Hepatocyte (in vitro differentiated cells): ENCODE measurements around the gene NAIF1. TPM values are rescaled to one million over a fixed set of nuclear protein-coding genes. Genes with fewer than 3 reads are reported as not detected.

Experiments used
- DNase-seq: peaks from one replicate; pipeline ENCODE4 v3.0.0-alpha.2; 2016; ENCODE audit warnings: low spot score
- H2AFZ ChIP-seq: fragments of 200-600 bp; sonication (generic); 2 replicates; pipeline ENCODE4 v1.6.0; 2016; ENCODE audit warnings: antibody characterized with exemption, mild to moderate bottlenecking
- H3K27ac ChIP-seq: fragments of 200-600 bp; sonication (generic); 2 replicates; pipeline ENCODE4 v1.5.1; 2016; ENCODE audit warnings: mild to moderate bottlenecking
- H3K27me3 ChIP-seq: fragments of 200-600 bp; sonication (generic); 2 replicates; pipeline ENCODE4 v1.6.1; 2016
- H3K36me3 ChIP-seq: fragments of 200-600 bp; sonication (generic); replicated peaks from 2 replicates; pipeline ENCODE4 v1.5.1; 2016; ENCODE audit warnings: low read depth; ENCODE audit not compliant: insufficient read depth
- H3K4me1 ChIP-seq: fragments of 200-600 bp; sonication (generic); 2 replicates; pipeline ENCODE4 v1.5.1; 2016; ENCODE audit warnings: mild to moderate bottlenecking, moderate library complexity; ENCODE audit not compliant: insufficient read depth
- H3K4me2 ChIP-seq: fragments of 200-600 bp; sonication (generic); 2 replicates; pipeline ENCODE4 v1.6.0; 2016
- H3K4me3 ChIP-seq: fragments of 200-600 bp; sonication (generic); 2 replicates; pipeline ENCODE4 v1.5.1; 2016; ENCODE audit warnings: mild to moderate bottlenecking
- H3K79me2 ChIP-seq: fragments of 200-600 bp; sonication (generic); 2 replicates; pipeline ENCODE4 v1.6.0; 2017; ENCODE audit warnings: mild to moderate bottlenecking
- H3K9me2 ChIP-seq: fragments of 200-600 bp; sonication (generic); replicated peaks from 2 replicates; pipeline ENCODE4 v1.6.0; 2017; ENCODE audit warnings: mild to moderate bottlenecking; ENCODE audit not compliant: insufficient read depth
- H3K9me3 ChIP-seq: fragments of 200-600 bp; sonication (generic); 2 replicates; pipeline ENCODE4 v1.5.1; 2016; ENCODE audit warnings: low read depth, mild to moderate bottlenecking
- H4K20me1 ChIP-seq: fragments of 200-600 bp; sonication (generic); 2 replicates; pipeline ENCODE4 v1.6.0; 2016; ENCODE audit warnings: mild to moderate bottlenecking; ENCODE audit not compliant: insufficient read depth, poor library complexity, severe bottlenecking
- EZH2 ChIP-seq: fragments of 200-600 bp; sonication (generic); IDR thresholded peaks from 2 replicates; pipeline ENCODE4 v1.6.1; 2016; ENCODE audit warnings: antibody characterized with exemption, mild to moderate bottlenecking, borderline replicate concordance
- EZH2phosphoT487 ChIP-seq: fragments of 200-600 bp; sonication (generic); IDR thresholded peaks from one replicate; pipeline ENCODE4 v1.6.1; 2018; ENCODE audit warnings: antibody characterized with exemption, mild to moderate bottlenecking, low read depth, moderate library complexity; ENCODE audit not compliant: unreplicated experiment, severe bottlenecking
- WGBS: methylation state at CpG from one replicate; pipeline ENCODE4 v1.1.6; 2016; ENCODE audit warnings: low lambda C conversion rate; ENCODE audit errors: missing lambda C conversion rate; 5-methylcytosine and 5-hydroxymethylcytosine counted together
- polyA plus RNA-seq: library from polyadenylated mRNA; unstranded; fragments of >200 nt; fragmentation: Nextera tagmentation; extraction: Ambion mirVana; gene quantifications from 2 replicates; pipeline ENCODE4 v1.2.1, GENCODE V29; 2016
- total RNA-seq: library from RNA; depleted of rRNA; stranded (reverse); fragments of >200 nt; gene quantifications from 2 replicates; pipeline ENCODE4 v1.2.3, GENCODE V29; 2014
- TF ChIP-seq, protein P1 (sequence below): fragments of 200-600 bp; sonication (generic); IDR thresholded peaks from 2 replicates; pipeline ENCODE4 v1.5.1; 2016; ENCODE audit warnings: antibody characterized with exemption, mild to moderate bottlenecking; ENCODE audit not compliant: poor library complexity

The NAIF1 gene
- total and polyA plus RNA-seq, 2 experiments from 2014 or later, result 8.0 to 10.3 TPM

DNA sequence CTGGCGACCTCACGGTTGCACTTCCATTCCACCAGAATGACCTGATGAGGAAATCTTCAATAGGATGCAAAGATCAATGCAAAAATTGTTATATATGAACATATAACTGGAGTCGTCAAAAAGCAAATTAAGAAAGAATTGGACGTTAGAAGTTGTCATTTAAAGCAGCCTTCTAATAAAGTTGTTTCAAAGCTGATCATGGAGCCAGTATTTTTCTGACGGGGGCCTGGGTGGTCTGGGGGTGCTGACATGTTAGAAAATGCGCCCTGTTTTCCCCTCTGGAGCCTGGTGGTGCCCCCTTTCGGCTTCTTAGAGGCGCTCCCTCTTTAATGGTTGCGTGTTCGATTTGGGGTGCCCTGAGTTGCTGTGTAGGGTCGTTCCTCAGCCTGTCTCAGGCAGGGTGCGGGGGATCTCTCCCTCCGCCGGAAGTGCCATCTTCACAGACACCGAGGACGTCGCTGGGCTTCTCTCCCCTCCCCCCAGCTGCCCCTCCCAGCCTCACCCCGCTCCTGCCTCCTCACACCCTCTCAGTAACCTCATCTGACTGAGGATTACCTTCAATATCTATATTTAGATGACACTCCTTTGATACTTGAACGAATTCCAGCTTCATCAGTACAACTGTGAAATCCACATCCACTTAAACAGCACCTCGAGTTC is 42.1 kb upstream of the NAIF1 start:
- Histone ChIP-seq H3K79me2 (peaks cover 38% of the 10 kb centered on the region), H4K20me1 (no peaks in the 10 kb centered on the region), H3K4me3 (no peak overlapping the region), H3K36me3 (no peaks in the 10 kb centered on the region), H3K9me3 (no peaks in the 10 kb centered on the region), H3K27ac (peak overlapping the region; percentile 76), H3K27me3 (no peaks in the 10 kb centered on the region), H3K4me1 (peaks cover 6% of the 10 kb centered on the region), H3K4me2 (no peak overlapping the region), H3K9me2 (no peaks in the 10 kb centered on the region), H2AFZ (no peak overlapping the region)
- TF ChIP-seq EZH2phosphoT487 (no peak), EZH2 (no peak)
- TF ChIP-seq, protein P1, sequence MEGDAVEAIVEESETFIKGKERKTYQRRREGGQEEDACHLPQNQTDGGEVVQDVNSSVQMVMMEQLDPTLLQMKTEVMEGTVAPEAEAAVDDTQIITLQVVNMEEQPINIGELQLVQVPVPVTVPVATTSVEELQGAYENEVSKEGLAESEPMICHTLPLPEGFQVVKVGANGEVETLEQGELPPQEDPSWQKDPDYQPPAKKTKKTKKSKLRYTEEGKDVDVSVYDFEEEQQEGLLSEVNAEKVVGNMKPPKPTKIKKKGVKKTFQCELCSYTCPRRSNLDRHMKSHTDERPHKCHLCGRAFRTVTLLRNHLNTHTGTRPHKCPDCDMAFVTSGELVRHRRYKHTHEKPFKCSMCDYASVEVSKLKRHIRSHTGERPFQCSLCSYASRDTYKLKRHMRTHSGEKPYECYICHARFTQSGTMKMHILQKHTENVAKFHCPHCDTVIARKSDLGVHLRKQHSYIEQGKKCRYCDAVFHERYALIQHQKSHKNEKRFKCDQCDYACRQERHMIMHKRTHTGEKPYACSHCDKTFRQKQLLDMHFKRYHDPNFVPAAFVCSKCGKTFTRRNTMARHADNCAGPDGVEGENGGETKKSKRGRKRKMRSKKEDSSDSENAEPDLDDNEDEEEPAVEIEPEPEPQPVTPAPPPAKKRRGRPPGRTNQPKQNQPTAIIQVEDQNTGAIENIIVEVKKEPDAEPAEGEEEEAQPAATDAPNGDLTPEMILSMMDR, result no peak
- DNase-seq, result peak; percentile 28
- WGBS, result 94% methylated on average over 13 of the region's 20 CpGs

DNA sequence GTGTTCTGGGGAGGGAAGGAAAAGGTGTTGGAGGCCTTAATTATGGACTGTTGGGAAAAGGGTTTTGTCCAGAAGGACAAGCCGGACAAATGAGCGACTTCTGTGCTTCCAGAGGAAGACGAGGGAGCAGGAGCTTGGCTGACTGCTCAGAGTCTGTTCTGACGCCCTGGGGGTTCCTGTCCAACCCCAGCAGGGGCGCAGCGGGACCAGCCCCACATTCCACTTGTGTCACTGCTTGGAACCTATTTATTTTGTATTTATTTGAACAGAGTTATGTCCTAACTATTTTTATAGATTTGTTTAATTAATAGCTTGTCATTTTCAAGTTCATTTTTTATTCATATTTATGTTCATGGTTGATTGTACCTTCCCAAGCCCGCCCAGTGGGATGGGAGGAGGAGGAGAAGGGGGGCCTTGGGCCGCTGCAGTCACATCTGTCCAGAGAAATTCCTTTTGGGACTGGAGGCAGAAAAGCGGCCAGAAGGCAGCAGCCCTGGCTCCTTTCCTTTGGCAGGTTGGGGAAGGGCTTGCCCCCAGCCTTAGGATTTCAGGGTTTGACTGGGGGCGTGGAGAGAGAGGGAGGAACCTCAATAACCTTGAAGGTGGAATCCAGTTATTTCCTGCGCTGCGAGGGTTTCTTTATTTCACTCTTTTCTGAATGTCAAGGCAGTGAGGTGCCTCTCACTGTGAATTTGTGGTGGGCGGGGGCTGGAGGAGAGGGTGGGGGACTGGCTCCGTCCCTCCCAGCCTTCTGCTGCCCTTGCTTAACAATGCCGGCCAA is 41.3 kb upstream of the NAIF1 start:
- Histone ChIP-seq H3K79me2 (peaks cover 34% of the 10 kb centered on the region), H2AFZ (no peak overlapping the region), H3K9me2 (no peaks in the 10 kb centered on the region), H3K36me3 (no peaks in the 10 kb centered on the region), H4K20me1 (no peaks in the 10 kb centered on the region), H3K4me3 (no peak overlapping the region), H3K4me1 (peaks cover 10% of the 10 kb centered on the region), H3K4me2 (no peak overlapping the region), H3K27ac (peak overlapping the region; percentile 76), H3K9me3 (no peaks in the 10 kb centered on the region), H3K27me3 (no peaks in the 10 kb centered on the region)
- TF ChIP-seq EZH2 (no peak), EZH2phosphoT487 (no peak)
- TF ChIP-seq, protein P1, result no peak
- 90% methylated on average over 15 of the region's 15 CpGs for WGBS
- peak; percentile 7 for DNase-seq

DNA sequence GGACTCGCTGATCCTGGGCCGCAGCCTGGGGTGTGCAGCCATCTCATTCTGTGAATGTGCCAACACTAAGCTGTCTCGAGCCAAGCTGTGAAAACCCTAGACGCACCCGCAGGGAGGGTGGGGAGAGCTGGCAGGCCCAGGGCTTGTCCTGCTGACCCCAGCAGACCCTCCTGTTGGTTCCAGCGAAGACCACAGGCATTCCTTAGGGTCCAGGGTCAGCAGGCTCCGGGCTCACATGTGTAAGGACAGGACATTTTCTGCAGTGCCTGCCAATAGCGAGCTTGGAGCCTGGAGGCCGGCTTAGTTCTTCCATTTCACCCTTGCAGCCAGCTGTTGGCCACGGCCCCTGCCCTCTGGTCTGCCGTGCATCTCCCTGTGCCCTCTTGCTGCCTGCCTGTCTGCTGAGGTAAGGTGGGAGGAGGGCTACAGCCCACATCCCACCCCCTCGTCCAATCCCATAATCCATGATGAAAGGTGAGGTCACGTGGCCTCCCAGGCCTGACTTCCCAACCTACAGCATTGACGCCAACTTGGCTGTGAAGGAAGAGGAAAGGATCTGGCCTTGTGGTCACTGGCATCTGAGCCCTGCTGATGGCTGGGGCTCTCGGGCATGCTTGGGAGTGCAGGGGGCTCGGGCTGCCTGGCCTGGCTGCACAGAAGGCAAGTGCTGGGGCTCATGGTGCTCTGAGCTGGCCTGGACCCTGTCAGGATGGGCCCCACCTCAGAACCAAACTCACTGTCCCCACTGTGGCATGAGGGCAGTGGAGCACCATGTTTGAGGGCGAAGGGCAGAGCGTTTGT is 40.5 kb upstream of the NAIF1 start:
- 88% methylated on average over 18 of the region's 18 CpGs for WGBS
- no peak for DNase-seq
- no peak overlapping the region for H3K4me3 ChIP-seq

More for the DNA sequence above, 40.5 kb upstream of the NAIF1 start:
- Histone ChIP-seq H3K9me3 (no peaks in the 10 kb centered on the region), H3K9me2 (no peaks in the 10 kb centered on the region), H2AFZ (no peak overlapping the region), H4K20me1 (no peaks in the 10 kb centered on the region), H3K27me3 (no peaks in the 10 kb centered on the region), H3K4me1 (peaks cover 13% of the 10 kb centered on the region), H3K36me3 (no peaks in the 10 kb centered on the region), H3K4me2 (no peak overlapping the region), H3K27ac (peak overlapping the region; percentile 1), H3K79me2 (peaks cover 28% of the 10 kb centered on the region)
- TF ChIP-seq EZH2phosphoT487, result no peak
- TF ChIP-seq, protein P1, result no peak
- no peak for TF ChIP-seq EZH2
